HG02852 (cell line): Measurements from ENCODE around the gene VPS26B.

Experiments used
- ATAC-seq: cut with Tn5 transposase; IDR thresholded peaks from one replicate; pipeline ENCODE4 v1.9.1; 2021; ENCODE audit warnings: mild to moderate bottlenecking, moderate library complexity; ENCODE audit not compliant: unreplicated experiment

The VPS26B gene

DNA sequence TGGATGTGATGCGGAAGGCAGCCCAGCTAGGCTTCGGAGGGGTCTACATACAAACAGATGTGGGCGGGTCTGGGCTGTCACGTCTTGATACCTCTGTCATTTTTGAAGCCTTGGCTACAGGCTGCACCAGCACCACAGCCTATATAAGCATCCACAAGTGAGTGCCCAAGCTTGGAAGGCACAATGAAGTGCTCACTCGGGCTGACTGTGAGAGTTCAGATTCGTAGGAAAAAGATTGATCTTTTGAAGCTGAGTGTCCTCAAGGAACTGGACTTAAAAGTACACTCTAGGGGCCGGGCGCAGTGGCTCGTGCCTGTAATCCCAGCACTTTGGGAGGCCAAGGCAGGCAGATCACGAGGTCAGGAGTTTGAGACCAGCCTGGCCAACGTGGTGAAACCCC, 32.6 kb downstream of the VPS26B start:
- no peak for ATAC-seq

DNA sequence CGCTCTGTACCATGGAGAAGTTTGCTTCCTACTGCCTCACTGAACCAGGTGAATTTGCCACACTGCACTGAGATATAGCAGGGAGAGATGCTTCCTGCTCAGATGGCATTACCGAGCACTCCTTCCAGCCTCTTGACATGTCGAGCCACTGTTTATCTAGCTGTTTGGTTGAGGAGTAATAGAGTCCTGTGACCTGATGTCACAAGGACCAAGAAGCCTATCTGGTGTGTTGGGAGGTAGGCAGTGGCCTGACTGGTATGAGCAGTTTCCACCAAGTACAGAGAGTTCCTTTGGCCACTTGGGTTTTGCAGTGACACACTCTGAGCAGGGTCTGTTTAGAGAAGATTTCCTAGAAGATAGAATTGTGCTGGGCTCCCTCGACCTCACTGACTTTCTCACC, 34.1 kb downstream of the VPS26B start:
- no peak for ATAC-seq

GRCh38 chr11:134260503-134260902, 36.0 kb downstream of the VPS26B start:
- ATAC-seq: no peak

DNA sequence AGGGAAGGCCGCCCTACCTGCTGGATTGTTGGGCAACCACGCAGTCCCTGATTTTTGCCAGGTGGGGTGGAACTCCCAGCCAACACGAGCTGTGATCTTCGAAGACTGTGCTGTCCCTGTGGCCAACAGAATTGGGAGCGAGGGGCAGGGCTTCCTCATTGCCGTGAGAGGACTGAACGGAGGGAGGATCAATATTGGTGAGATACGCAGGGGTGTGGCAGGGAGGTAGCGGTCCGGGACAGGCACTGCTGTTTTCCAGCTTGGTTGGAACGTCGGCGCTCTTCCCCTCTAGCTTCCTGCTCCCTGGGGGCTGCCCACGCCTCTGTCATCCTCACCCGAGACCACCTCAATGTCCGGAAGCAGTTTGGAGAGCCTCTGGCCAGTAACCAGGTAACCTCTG, 36.5 kb downstream of the VPS26B start:
- no peak for ATAC-seq

- ATAC-seq: no peak
Observed at GRCh38 chr11:134261626-134262488, 37.4 kb downstream of the VPS26B start.

GRCh38 chr11:134264966-134265764, 40.7 kb downstream of the VPS26B start:
- no peak for ATAC-seq

DNA sequence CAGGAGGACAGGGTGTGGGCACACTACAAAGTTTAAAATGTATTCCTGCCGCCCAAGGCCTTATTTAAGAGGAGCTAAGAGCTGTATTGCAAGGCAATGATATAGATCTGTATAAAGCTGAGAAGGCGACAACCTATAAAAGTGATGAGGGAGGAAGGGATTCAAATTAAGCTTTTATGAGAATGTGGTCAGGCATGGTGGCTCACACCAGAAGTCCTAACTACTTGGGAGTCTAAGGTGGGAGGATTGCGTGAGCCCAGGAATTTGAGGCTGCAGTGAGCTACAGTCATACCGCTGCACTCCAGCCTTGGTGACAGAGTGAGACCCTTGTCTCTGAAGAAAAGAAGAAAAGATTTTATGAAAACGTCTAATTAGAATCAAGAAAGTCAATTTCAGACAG, 42.0 kb downstream of the VPS26B start:
- no peak for ATAC-seq

GRCh38 chr11:134266841-134267251, 42.4 kb downstream of the VPS26B start:
- no peak for ATAC-seq

- ATAC-seq: no peak
Observed at GRCh38 chr11:134267461-134267860, 43.0 kb downstream of the VPS26B start.

- ATAC-seq: no peak
Observed at GRCh38 chr11:134267966-134268365, 43.5 kb downstream of the VPS26B start.

DNA sequence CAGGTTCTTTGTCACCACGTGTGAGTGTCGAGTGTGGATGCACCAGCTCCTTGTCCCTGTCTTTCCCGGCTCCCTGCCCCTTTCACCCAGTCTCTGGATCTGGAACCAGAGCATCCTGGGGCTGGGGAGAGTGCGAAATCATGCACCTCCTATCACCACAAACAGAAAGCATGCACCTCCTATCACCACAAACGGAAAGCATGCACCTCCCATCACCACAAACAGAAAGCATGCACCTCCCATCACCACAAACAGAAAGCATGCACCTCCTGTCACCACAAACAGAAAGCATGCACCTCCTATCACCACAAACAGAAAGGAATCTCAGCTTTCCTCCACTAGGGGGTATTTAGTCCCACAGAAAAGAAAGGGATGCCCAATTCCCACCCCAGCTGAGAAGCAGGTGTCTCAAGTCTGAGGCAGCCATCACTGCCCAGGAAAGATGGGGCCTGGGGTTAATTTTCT, 45.8 kb downstream of the VPS26B start:
- ATAC-seq: peak; percentile 59

GRCh38 chr11:134271978-134272377, 47.5 kb downstream of the VPS26B start:
- ATAC-seq: no peak

DNA sequence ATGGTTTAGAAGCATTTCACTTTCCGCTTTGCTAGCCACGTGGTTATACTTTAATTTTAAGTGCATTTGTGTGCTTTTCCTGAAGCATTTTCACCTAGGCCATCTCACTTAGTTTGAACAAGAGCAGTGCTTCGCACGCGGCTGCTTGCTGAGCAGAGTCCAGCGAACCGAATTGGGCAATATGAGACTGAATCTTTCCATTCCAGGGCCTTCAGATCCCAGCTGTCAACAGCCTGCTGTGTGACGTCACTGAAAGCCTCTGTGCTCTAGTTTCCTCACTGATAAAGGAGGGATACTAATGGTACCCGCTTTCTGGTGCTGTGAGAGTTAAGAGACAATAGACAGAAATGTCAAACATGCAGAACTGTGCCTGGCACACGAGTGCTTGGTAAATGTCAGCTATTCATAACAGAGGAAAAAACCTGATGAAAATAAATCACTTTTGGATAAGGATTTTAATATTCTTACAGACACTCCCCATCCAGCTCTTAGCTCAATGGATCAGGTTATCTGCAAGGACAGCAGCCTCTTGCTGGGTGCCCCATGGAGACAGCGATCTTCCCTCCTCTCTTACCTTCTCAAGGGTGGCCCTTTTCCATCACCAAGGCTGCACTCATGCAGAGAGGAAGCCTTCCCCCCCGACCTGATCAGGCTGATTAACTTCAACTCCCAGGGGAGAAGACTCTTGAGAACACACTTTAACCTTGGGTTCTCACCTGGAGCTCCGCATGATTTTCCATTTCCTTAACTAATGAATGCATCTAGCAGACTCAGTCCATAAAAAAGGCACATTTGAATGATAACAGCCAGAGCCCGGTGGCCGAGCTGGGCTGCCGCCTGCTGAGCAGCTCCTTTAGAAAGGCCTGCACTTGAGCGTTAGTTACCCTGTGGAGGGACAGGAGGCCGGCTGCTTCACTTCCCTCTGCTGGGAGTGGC, 48.2 kb downstream of the VPS26B start:
- no peak for ATAC-seq

- no peak for ATAC-seq
Observed at GRCh38 chr11:134273317-134273712, 48.8 kb downstream of the VPS26B start.

GRCh38 chr11:134275188-134275533, 50.7 kb downstream of the VPS26B start:
- ATAC-seq: no peak

DNA sequence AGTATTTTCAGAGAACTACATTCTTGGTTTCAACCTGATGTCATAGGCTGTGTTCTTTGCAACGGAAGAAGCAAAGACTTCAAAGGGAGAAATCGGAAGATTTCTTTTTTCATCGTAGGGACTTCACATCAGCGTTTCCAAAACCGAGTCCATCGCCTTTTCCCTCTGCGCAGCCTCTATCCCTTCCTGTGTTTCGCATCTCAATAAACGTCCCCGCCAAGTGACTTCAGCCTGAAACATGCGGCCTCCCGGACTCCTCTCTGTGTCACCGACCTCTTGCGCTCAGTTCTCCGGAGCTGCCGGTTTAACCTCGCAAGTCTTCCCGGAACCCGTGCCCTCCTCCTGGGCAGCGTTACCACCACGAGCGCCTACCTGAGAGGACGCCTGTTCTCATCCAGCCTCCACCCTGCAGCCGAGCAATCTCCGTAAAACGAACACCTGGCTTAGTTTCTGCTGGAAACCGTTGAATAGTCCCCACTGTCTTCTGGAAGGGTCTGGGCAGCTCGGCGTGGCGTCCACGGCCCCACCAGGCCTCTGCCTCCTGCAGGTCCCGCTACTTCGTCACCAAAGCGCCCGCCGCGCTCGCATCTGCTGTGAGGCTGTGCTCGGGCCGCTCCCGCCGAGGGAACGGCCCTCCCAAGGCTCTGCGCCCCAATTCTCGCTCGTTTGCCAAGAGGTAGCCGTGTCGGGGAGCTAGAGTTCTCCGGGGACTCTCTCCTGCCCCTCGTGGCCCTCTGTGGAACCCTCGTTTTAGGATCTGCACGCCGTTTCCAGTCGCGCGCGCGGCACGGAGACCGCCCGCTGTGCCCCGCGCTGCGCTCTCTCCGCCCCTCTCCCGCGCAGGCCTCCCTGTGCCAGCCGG, 51.3 kb downstream of the VPS26B start, which contains the start of gene GLB1L3:
GLB1L3 (plus strand) TSS at position 846 of the 862 bp plus-strand sequence. CDS start 362 bp downstream, outside the sequence.
- peak; percentile 75 for ATAC-seq

- ATAC-seq: peak; percentile 5
Observed at GRCh38 chr11:134276396-134277182, 52.1 kb downstream of the VPS26B start.

DNA sequence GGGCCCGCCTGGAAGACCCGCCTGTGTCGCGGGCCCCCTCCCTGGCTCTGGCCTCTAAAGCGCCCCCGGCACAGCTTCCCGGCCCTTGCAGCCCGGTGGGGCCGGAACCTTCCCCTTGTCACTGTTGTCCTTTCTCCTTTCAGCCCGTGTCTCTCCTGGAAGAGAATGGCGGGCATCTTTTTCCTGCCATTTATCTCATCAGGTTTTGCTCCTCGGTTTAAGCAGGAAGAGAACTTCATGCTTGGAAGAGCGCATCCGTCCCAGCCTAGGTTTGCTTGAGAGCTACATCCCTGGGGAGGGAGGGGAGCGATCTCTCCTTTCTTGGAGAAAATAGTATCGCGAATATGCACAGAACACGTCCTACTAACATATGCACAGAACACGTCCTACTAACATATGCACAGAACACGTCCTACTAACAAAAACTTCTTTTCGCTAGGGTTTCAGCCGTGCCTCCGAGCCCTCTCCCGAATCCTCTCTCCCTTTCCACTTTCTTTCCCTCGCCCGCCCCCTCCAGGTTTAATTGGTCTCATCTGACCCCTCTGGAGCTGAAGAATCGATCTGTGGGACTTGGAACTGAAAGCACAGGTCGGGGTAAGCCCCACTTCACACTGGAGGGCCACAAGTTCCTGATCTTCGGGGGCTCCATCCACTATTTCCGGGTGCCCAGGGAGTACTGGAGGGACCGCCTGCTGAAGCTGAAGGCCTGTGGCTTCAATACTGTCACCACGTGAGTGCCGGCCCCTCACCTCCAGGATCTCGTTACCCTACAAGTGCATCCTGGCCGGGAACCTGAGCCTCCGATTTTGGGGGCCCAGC, 52.9 kb downstream of the VPS26B start:
- ATAC-seq: no peak
